ENCODE measurements around the gene PDCD1. TPM values are rescaled to one million over a fixed set of nuclear protein-coding genes. Genes with fewer than 3 reads are reported as not detected.

The PDCD1 gene
- total RNA-seq, 1 experiment from 2014 or later = not detected

DNA sequence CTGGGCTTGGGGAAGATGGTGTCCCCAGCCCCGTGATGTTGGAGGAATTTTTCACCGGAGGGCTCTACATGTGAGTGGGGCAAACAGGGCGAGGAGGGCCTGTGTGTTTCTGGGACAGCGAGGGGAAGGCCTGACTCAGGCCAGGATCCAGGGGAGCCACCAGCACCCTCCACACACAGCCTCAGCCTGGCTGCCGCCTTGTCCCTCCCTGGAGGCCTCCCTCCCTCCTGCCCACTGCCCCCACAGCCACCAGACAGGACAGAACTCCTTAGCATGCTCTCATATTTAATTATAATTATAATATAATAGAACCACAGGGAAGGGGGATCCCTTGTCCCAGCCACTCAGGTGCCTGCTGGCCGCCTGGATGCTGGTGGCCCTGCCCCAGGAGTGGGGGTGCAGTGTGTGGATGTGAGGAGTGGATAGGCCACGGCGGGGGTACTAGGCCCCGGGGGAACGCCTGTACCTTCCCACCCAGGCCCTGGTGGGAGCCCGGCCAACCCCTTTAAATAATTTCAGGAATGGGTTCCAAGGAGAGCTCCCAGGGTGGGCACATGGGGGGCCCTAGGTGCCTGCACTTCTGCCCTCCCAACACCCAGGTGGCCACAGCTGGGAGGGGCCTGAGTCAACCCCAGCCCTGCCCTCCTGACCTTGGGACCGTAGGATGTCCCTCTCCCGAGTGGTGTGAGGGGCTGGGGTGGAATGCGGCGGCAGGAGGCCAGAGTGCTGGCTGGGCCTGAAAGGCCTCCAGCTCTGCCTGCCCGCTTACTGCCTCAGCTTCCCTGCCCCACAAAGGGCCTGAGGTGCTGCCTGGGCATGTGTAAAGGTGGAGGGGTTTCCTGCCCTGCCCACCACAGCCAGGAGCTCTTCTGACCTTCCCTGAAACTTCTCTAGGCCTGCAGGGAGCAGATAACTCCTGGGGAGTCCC, 8.8 kb downstream of the PDCD1 start:
- no peaks in the 10 kb centered on the region for H3K79me2 ChIP-seq (ENCODE audit: low read length)
- H3K27me3 ChIP-seq (ENCODE audit: low read length) = no peaks in the 10 kb centered on the region
- H4K20me1 ChIP-seq (ENCODE audit: insufficient read depth, low read depth, low read length) = no peaks in the 10 kb centered on the region
- no peak overlapping the region for H2AFZ ChIP-seq (ENCODE audit: low read length)
- no peak for DNase-seq
- no peak overlapping the region for H3K4me2 ChIP-seq (ENCODE audit: low read depth, low read length, poor library complexity, severe bottlenecking)
- no peak overlapping the region for H3K27ac ChIP-seq (ENCODE audit: low read length)
- no peaks in the 10 kb centered on the region for H3K9me3 ChIP-seq (ENCODE audit: low read length)
- no peaks in the 10 kb centered on the region for H3K9me2 ChIP-seq (replicated peaks; ENCODE audit: insufficient read depth, low read length)
- no peaks in the 10 kb centered on the region for H3K4me1 ChIP-seq (ENCODE audit: low read length)
- H3K36me3 ChIP-seq (ENCODE audit: insufficient read depth, low read length) = no peaks in the 10 kb centered on the region
- H3K9ac ChIP-seq (ENCODE audit: low read length) = no peak overlapping the region
- no peak overlapping the region for H3K4me3 ChIP-seq (ENCODE audit: low read length)

DNA sequence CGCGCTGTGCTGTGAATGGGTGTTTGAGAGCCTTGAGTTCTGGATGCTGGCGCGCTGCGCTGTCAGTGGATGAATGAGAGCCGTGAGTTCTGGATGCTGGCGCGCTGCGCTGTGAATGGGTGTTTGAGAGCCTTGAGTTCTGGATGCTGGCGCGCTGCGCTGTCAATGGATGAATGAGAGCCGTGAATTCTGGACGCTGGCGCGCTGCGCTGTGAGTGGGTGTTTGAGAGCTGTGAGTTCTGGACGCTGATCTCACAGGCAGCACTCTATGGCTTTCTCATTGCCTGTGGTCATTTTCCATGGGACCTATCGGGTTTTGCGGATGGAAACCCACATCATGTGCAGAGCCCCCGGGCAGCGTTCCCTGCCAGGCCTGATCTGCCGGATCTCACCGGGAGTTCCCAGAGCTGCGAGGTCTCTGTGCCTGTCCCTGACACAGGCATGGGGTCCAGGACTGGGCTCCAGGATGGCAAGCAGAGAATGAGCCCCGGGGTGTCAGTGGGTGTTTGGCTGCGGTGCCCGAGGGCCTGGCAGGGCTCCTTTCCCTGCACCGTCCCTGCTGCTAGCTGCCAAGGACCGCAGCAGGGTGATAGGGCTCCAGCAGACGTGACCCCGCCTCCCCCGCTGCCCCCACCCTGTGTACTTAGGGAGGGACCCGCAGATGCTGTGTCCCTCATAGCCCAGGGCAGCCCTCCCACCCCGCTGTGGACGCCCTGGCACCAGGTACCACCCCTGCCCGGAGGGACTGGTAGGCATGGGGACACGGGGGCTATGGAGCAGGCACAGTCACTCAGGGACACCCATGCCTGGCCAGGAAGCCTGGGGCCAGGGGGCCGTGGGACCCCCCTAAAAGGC, 9.7 kb downstream of the PDCD1 start:
- Histone ChIP-seq H3K9ac (ENCODE audit: low read length) (no peak overlapping the region), H3K36me3 (ENCODE audit: insufficient read depth, low read length) (no peaks in the 10 kb centered on the region), H3K9me3 (ENCODE audit: low read length) (no peaks in the 10 kb centered on the region), H3K4me2 (ENCODE audit: low read depth, low read length, poor library complexity, severe bottlenecking) (no peak overlapping the region), H3K27ac (ENCODE audit: low read length) (no peak overlapping the region), H3K9me2 (replicated peaks; ENCODE audit: insufficient read depth, low read length) (no peaks in the 10 kb centered on the region), H3K4me3 (ENCODE audit: low read length) (no peak overlapping the region), H3K27me3 (ENCODE audit: low read length) (no peaks in the 10 kb centered on the region), H3K79me2 (ENCODE audit: low read length) (no peaks in the 10 kb centered on the region), H2AFZ (ENCODE audit: low read length) (no peak overlapping the region), H4K20me1 (ENCODE audit: insufficient read depth, low read depth, low read length) (no peaks in the 10 kb centered on the region), H3K4me1 (ENCODE audit: low read length) (no peaks in the 10 kb centered on the region)
- DNase-seq = no peak

DNA sequence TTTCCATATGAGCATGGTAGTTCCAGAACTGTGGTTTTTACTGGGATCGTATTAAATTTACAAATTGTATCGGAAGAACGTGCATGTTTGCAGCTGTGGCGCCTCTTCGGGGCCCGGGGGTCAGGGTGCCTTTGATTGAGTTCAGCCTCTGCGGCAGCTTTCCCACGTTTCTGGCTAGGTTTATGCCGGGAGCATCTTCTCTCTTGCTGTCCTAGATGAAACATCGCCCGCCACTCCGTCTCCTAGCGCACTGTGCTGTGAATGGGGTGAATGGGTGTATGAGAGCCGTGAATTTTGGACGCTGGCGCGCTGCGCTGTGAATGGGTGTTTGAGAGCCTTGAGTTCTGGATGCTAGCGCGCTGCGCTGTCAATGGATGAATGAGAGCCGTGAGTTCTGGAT, 12.3 kb downstream of the PDCD1 start:
- no peak for DNase-seq
- H3K9me3 ChIP-seq (ENCODE audit: low read length) = no peaks in the 10 kb centered on the region
- no peaks in the 10 kb centered on the region for H4K20me1 ChIP-seq (ENCODE audit: insufficient read depth, low read depth, low read length)
- no peaks in the 10 kb centered on the region for H3K9me2 ChIP-seq (replicated peaks; ENCODE audit: insufficient read depth, low read length)
- H2AFZ ChIP-seq (ENCODE audit: low read length) = no peak overlapping the region
- no peaks in the 10 kb centered on the region for H3K36me3 ChIP-seq (ENCODE audit: insufficient read depth, low read length)
- H3K9ac ChIP-seq (ENCODE audit: low read length) = no peak overlapping the region
- no peaks in the 10 kb centered on the region for H3K4me1 ChIP-seq (ENCODE audit: low read length)
- H3K27me3 ChIP-seq (ENCODE audit: low read length) = no peaks in the 10 kb centered on the region
- no peak overlapping the region for H3K4me2 ChIP-seq (ENCODE audit: low read depth, low read length, poor library complexity, severe bottlenecking)
- no peaks in the 10 kb centered on the region for H3K79me2 ChIP-seq (ENCODE audit: low read length)
- no peak overlapping the region for H3K27ac ChIP-seq (ENCODE audit: low read length)
- no peak overlapping the region for H3K4me3 ChIP-seq (ENCODE audit: low read length)

DNA sequence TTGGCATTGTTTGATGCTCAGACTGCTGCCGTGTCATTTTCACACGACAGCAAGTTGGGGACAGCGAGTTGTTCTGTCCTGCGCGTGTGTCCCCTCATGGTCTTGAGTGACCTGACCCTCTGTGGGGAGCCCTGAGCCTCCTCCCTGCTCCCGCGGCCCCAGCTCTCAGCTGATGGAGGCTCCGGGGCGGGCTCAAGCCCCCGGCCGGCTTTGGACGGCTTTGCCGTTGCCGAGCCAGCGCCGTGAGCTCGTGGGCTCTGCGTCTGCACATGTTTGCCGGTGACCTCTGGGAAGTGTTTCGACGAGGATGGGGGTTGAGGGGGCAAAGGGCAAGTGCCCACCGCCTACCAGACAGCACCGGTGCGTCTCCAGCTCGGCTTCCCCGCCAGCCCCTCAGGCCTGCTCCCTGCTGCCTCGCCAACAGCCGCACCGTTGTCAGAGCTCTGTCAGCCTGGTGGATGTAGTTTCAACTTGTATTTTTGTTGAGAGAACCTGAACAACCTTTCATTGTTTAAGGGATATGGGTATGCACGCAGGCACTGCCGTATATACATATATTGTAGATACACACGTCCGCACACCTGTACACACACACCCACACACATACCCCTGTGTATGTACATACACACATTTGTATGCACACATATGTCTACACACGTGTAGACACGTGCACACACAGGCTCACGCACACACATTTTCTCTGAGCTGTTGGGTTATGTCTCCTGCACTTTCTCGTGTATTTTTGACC, 13.7 kb downstream of the PDCD1 start:
- H3K9me2 ChIP-seq (replicated peaks; ENCODE audit: insufficient read depth, low read length) = no peaks in the 10 kb centered on the region
- H3K4me2 ChIP-seq (ENCODE audit: low read depth, low read length, poor library complexity, severe bottlenecking) = no peak overlapping the region
- H3K27me3 ChIP-seq (ENCODE audit: low read length) = no peaks in the 10 kb centered on the region
- H4K20me1 ChIP-seq (ENCODE audit: insufficient read depth, low read depth, low read length) = no peaks in the 10 kb centered on the region
- no peak for DNase-seq
- H2AFZ ChIP-seq (ENCODE audit: low read length) = no peak overlapping the region
- no peak overlapping the region for H3K4me3 ChIP-seq (ENCODE audit: low read length)
- H3K9ac ChIP-seq (ENCODE audit: low read length) = no peak overlapping the region
- no peaks in the 10 kb centered on the region for H3K36me3 ChIP-seq (ENCODE audit: insufficient read depth, low read length)
- H3K9me3 ChIP-seq (ENCODE audit: low read length) = no peaks in the 10 kb centered on the region
- no peaks in the 10 kb centered on the region for H3K79me2 ChIP-seq (ENCODE audit: low read length)
- H3K27ac ChIP-seq (ENCODE audit: low read length) = no peak overlapping the region
- no peaks in the 10 kb centered on the region for H3K4me1 ChIP-seq (ENCODE audit: low read length)

GRCh38 chr2:241844066-241844728, 14.5 kb downstream of the PDCD1 start:
- H3K36me3 ChIP-seq (ENCODE audit: insufficient read depth, low read length) = no peaks in the 10 kb centered on the region
- no peak overlapping the region for H2AFZ ChIP-seq (ENCODE audit: low read length)

GRCh38 chr2:241843321-241844065, 15.2 kb downstream of the PDCD1 start:
- Histone ChIP-seq H3K27ac (ENCODE audit: low read length) (no peak overlapping the region), H3K4me2 (ENCODE audit: low read depth, low read length, poor library complexity, severe bottlenecking) (no peak overlapping the region), H3K79me2 (ENCODE audit: low read length) (no peaks in the 10 kb centered on the region), H3K9me2 (replicated peaks; ENCODE audit: insufficient read depth, low read length) (no peaks in the 10 kb centered on the region), H3K4me3 (ENCODE audit: low read length) (no peak overlapping the region), H3K27me3 (ENCODE audit: low read length) (no peaks in the 10 kb centered on the region), H4K20me1 (ENCODE audit: insufficient read depth, low read depth, low read length) (no peaks in the 10 kb centered on the region), H3K9me3 (ENCODE audit: low read length) (no peaks in the 10 kb centered on the region), H3K9ac (ENCODE audit: low read length) (no peak overlapping the region), H3K4me1 (ENCODE audit: low read length) (no peaks in the 10 kb centered on the region), H2AFZ (ENCODE audit: low read length) (no peak overlapping the region), H3K36me3 (ENCODE audit: insufficient read depth, low read length) (no peaks in the 10 kb centered on the region)
- DNase-seq = no peak

More at GRCh38 chr2:241844066-241844728, 14.5 kb downstream of the PDCD1 start:
- no peak overlapping the region for H3K4me3 ChIP-seq (ENCODE audit: low read length)
- no peak overlapping the region for H3K4me2 ChIP-seq (ENCODE audit: low read depth, low read length, poor library complexity, severe bottlenecking)
- H3K27ac ChIP-seq (ENCODE audit: low read length) = no peak overlapping the region
- H3K79me2 ChIP-seq (ENCODE audit: low read length) = no peaks in the 10 kb centered on the region
- H3K9ac ChIP-seq (ENCODE audit: low read length) = no peak overlapping the region
- H4K20me1 ChIP-seq (ENCODE audit: insufficient read depth, low read depth, low read length) = no peaks in the 10 kb centered on the region
- H3K4me1 ChIP-seq (ENCODE audit: low read length) = no peaks in the 10 kb centered on the region
- no peaks in the 10 kb centered on the region for H3K9me2 ChIP-seq (replicated peaks; ENCODE audit: insufficient read depth, low read length)
- no peak for DNase-seq
- no peaks in the 10 kb centered on the region for H3K9me3 ChIP-seq (ENCODE audit: low read length)
- no peaks in the 10 kb centered on the region for H3K27me3 ChIP-seq (ENCODE audit: low read length)

- Histone ChIP-seq H3K79me2 (ENCODE audit: low read length) (no peaks in the 10 kb centered on the region), H3K27me3 (ENCODE audit: low read length) (no peaks in the 10 kb centered on the region), H3K9ac (ENCODE audit: low read length) (no peak overlapping the region), H3K9me2 (replicated peaks; ENCODE audit: insufficient read depth, low read length) (no peaks in the 10 kb centered on the region), H3K27ac (ENCODE audit: low read length) (no peak overlapping the region), H3K9me3 (ENCODE audit: low read length) (no peaks in the 10 kb centered on the region), H3K36me3 (ENCODE audit: insufficient read depth, low read length) (no peaks in the 10 kb centered on the region), H4K20me1 (ENCODE audit: insufficient read depth, low read depth, low read length) (no peaks in the 10 kb centered on the region), H3K4me3 (ENCODE audit: low read length) (no peak overlapping the region), H3K4me1 (ENCODE audit: low read length) (no peaks in the 10 kb centered on the region), H3K4me2 (ENCODE audit: low read depth, low read length, poor library complexity, severe bottlenecking) (no peak overlapping the region), H2AFZ (ENCODE audit: low read length) (no peak overlapping the region)
- DNase-seq = no peak
These were observed 16.0 kb downstream of the PDCD1 start for GRCh38 chr2:241842620-241843211.
